Measurements from ENCODE around the gene TUBGCP6.

- TF ChIP-seq POLR2A (IDR thresholded peaks at IDR 0.05; ENCODE audit: low read length): no peak
- TF ChIP-seq GATA1 (IDR thresholded peaks at IDR 0.05; ENCODE audit: low read depth, low read length): no peak
Measured at GRCh38 chr22:50227579-50228215, 17.1 kb downstream of the TUBGCP6 start.
